ENCODE results near the gene CHCHD3. TPM values are rescaled to one million over a fixed set of nuclear protein-coding genes. Genes with fewer than 3 reads are reported as not detected.
"Not testable (repeated sequence)": the region's sequence is repeated elsewhere in the genome, so short reads cannot be mapped to it uniquely, and the experiment has no call there.

Gene CHCHD3
- total RNA-seq, 1 donor from 2014 or later = 107 TPM

- H3K4me3 Mint-ChIP-seq = no peak overlapping the region
- no peak for DNase-seq (ENCODE audit: low read depth, low spot score)
- H3K27ac Mint-ChIP-seq (ENCODE audit: unreplicated experiment) = no peak overlapping the region
- TF ChIP-seq, protein P1, sequence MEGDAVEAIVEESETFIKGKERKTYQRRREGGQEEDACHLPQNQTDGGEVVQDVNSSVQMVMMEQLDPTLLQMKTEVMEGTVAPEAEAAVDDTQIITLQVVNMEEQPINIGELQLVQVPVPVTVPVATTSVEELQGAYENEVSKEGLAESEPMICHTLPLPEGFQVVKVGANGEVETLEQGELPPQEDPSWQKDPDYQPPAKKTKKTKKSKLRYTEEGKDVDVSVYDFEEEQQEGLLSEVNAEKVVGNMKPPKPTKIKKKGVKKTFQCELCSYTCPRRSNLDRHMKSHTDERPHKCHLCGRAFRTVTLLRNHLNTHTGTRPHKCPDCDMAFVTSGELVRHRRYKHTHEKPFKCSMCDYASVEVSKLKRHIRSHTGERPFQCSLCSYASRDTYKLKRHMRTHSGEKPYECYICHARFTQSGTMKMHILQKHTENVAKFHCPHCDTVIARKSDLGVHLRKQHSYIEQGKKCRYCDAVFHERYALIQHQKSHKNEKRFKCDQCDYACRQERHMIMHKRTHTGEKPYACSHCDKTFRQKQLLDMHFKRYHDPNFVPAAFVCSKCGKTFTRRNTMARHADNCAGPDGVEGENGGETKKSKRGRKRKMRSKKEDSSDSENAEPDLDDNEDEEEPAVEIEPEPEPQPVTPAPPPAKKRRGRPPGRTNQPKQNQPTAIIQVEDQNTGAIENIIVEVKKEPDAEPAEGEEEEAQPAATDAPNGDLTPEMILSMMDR (conservative IDR thresholded peaks at IDR 0.05) = no peak
- peaks cover 33% of the 10 kb centered on the region for H3K4me1 Mint-ChIP-seq
- H3K27me3 Mint-ChIP-seq (ENCODE audit: low read depth) = no peaks in the 10 kb centered on the region
- H3K36me3 Mint-ChIP-seq (ENCODE audit: low read depth) = peaks cover 10% of the 10 kb centered on the region
- H3K9me3 Mint-ChIP-seq = no peaks in the 10 kb centered on the region
Measured at GRCh38 chr7:132934017-132934416, 147.9 kb downstream of the CHCHD3 start.

DNA sequence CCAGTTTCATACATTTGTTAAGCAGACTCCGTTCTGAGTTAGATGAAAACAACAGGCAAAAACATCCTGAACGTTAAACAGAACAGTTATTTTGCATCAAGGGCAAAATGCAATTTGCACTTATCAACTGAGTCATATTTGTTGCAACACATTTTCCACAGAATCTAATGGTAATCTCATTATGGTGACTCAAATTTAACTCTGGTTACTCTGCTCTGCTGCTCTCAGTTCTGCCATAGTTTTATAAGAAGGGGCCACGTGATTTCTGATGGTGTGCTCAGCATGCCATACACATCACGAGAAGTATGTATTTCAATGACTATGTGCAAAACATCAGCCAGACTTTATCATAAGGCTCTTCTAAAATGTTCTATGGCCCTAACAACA, 148.8 kb downstream of the CHCHD3 start:
- Mint-ChIP-seq H3K27ac (ENCODE audit: unreplicated experiment) (no peak overlapping the region), H3K27me3 (ENCODE audit: low read depth) (no peaks in the 10 kb centered on the region), H3K9me3 (no peaks in the 10 kb centered on the region), H3K36me3 (ENCODE audit: low read depth) (peaks cover 10% of the 10 kb centered on the region), H3K4me3 (no peak overlapping the region), H3K4me1 (peaks cover 33% of the 10 kb centered on the region)
- TF ChIP-seq, protein P1 (conservative IDR thresholded peaks at IDR 0.05) = no peak
- DNase-seq (ENCODE audit: low read depth, low spot score) = no peak

DNA sequence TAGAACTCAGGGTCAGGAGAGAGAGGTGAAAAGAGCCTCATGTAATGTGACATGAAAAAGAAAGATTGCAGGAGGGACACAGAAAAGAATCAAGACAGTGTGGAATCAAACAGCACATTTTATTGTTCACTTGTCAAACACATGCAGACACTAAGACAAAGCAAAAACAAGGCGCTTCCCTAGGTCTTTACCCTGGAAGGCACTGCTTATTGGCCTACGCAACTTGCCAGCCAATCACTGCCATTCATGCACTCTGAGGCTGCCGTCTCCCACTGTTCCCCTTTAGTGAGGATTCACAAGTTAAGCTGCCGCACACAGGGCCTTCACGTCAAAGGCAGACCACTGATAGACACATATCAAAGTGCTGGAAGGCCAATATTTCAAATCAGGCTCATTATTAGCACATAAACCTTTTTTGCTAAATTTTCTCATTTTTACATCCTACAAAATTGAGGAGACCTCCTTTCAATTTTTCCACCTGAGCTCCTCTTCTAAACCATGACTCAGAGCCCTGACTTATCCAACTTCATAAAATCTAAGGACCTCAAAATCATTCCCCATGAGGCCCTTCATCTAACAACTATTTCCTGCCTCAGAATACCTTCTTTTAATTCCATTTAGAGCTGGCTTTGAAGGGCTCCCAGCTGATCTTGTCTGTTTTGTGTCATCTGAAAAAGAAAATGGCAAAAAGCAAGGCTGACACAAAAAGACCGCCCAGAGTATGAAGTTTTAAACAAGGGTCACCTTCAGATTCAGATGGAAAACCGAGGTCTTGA, 149.4 kb downstream of the CHCHD3 start:
- no peak overlapping the region for H3K4me3 Mint-ChIP-seq
- H3K27me3 Mint-ChIP-seq (ENCODE audit: low read depth) = no peaks in the 10 kb centered on the region
- TF ChIP-seq, protein P1 (conservative IDR thresholded peaks at IDR 0.05) = no peak
- no peak overlapping the region for H3K27ac Mint-ChIP-seq (ENCODE audit: unreplicated experiment)
- peaks cover 10% of the 10 kb centered on the region for H3K36me3 Mint-ChIP-seq (ENCODE audit: low read depth)
- no peak for DNase-seq (ENCODE audit: low read depth, low spot score)
- H3K9me3 Mint-ChIP-seq = no peaks in the 10 kb centered on the region
- peaks cover 33% of the 10 kb centered on the region for H3K4me1 Mint-ChIP-seq

DNA sequence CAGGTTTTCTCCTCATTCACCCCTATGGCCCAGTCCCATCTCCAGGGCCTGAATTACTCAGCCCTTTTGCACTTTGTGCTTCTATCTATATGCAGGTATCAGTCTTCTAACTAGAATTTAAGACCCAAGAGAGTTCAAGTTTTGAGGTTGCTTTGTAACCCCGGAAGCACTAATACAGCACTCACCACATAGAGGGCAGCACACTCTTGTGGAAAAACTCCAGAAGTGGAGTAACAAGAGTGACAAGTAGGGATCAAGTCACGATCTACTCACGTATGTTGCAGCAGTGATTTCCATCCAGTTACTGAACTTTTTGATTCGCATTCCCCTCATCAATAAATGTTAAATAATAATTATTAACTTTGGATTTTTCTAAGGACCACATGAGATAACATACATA, 151.0 kb downstream of the CHCHD3 start:
- TF ChIP-seq, protein P1 (conservative IDR thresholded peaks at IDR 0.05) = peak; percentile 45
- no peak for DNase-seq (ENCODE audit: low read depth, low spot score)
- Mint-ChIP-seq H3K27me3 (ENCODE audit: low read depth) (no peaks in the 10 kb centered on the region), H3K9me3 (no peaks in the 10 kb centered on the region), H3K36me3 (ENCODE audit: low read depth) (peaks cover 10% of the 10 kb centered on the region), H3K4me3 (no peak overlapping the region), H3K27ac (ENCODE audit: unreplicated experiment) (no peak overlapping the region), H3K4me1 (peaks cover 24% of the 10 kb centered on the region)

DNA sequence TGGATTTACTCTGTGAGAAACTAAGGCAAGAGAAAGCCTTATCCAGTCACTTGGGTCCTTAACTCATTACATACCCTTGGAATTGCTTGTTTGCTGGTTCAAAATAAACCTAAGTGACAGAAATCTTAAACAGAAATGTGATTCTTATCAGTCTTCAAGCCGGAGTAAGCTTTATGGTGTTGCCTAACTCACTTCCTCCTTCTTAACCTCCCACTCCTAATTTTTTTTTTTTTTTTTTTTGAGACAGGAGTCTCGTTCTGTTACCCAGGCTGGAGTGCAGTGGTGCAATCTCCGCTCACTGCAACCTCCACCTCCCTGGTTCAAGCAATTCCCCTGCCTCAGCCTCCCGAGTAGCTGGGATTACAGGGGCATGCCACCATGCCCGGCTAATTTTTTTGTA, 151.9 kb downstream of the CHCHD3 start:
- not testable (repeated sequence) for DNase-seq (ENCODE audit: low read depth, low spot score); H3K27ac Mint-ChIP-seq (ENCODE audit: unreplicated experiment); H3K27me3 Mint-ChIP-seq (ENCODE audit: low read depth); H3K4me3 Mint-ChIP-seq; H3K9me3 Mint-ChIP-seq
- Mint-ChIP-seq H3K36me3 (ENCODE audit: low read depth) (peaks cover 10% of the 10 kb centered on the region), H3K4me1 (peaks cover 24% of the 10 kb centered on the region)

GRCh38 chr7:132919771-132920170, 162.1 kb downstream of the CHCHD3 start:
- H3K36me3 Mint-ChIP-seq (ENCODE audit: low read depth) = peaks cover 8% of the 10 kb centered on the region
- DNase-seq (ENCODE audit: low read depth, low spot score) = no peak
- no peaks in the 10 kb centered on the region for H3K4me1 Mint-ChIP-seq
- peaks cover 2% of the 10 kb centered on the region for H3K9me3 Mint-ChIP-seq
- no peak overlapping the region for H3K27ac Mint-ChIP-seq (ENCODE audit: unreplicated experiment)
- TF ChIP-seq, protein P1 (conservative IDR thresholded peaks at IDR 0.05) = no peak
- H3K4me3 Mint-ChIP-seq = no peak overlapping the region
- no peaks in the 10 kb centered on the region for H3K27me3 Mint-ChIP-seq (ENCODE audit: low read depth)

Measured in neural crest cell (in vitro differentiated cells).